Measurements from ENCODE around the gene NOTCH1.
A peak's percentile ranks its signal among the peaks of the same experiment; 100 is the strongest.
"Not testable (repeated sequence)": the region's sequence is repeated elsewhere in the genome, so short reads cannot be mapped to it uniquely, and the experiment has no call there.

The NOTCH1 gene

GRCh38 chr9:136545965-136546696 is at the start of gene NOTCH1:
TSS of gene NOTCH1 (minus strand) at chr9:136546048. CDS start at chr9:136545786, 262 bp downstream.
- DNase-seq (ENCODE audit: low read depth in 2 of 2) = peak; percentile 64 to 80

GRCh38 chr9:136594492-136594891 is 48.6 kb upstream of the NOTCH1 start:
- DNase-seq (ENCODE audit: low read depth in 2 of 2) = no peak

GRCh38 chr9:136593581-136593980 is 47.7 kb upstream of the NOTCH1 start:
- no peak for DNase-seq (ENCODE audit: low read depth in 2 of 2)

GRCh38 chr9:136592666-136593065 is 46.8 kb upstream of the NOTCH1 start:
- DNase-seq (ENCODE audit: low read depth in 2 of 2) = no peak

- DNase-seq (ENCODE audit: low read depth in 2 of 2) = no peak
Observed at GRCh38 chr9:136590821-136591752, 45.2 kb upstream of the NOTCH1 start.

- no peak for DNase-seq (ENCODE audit: low read depth in 2 of 2)
Observed at GRCh38 chr9:136589766-136590763, 44.2 kb upstream of the NOTCH1 start.

- no peak for DNase-seq (ENCODE audit: low read depth in 2 of 2)
Observed at GRCh38 chr9:136588663-136589464, 43.0 kb upstream of the NOTCH1 start.

GRCh38 chr9:136587944-136588662 is 42.3 kb upstream of the NOTCH1 start:
- no peak for DNase-seq (ENCODE audit: low read depth in 2 of 2)

GRCh38 chr9:136587145-136587943 is 41.5 kb upstream of the NOTCH1 start:
- no peak for DNase-seq (ENCODE audit: low read depth in 2 of 2)

- no peak for DNase-seq (ENCODE audit: low read depth in 2 of 2)
Observed at GRCh38 chr9:136586391-136586953, 40.6 kb upstream of the NOTCH1 start.

GRCh38 chr9:136585531-136586120 is 39.8 kb upstream of the NOTCH1 start:
- DNase-seq (ENCODE audit: low read depth in 2 of 2) = no peak

- DNase-seq (ENCODE audit: low read depth in 2 of 2) = no peak
Observed at GRCh38 chr9:136584934-136585333, 39.1 kb upstream of the NOTCH1 start.

GRCh38 chr9:136584401-136584932 is 38.6 kb upstream of the NOTCH1 start:
- DNase-seq (ENCODE audit: low read depth in 2 of 2) = no peak

GRCh38 chr9:136582977-136583735 is 37.3 kb upstream of the NOTCH1 start:
- no peak for DNase-seq (ENCODE audit: low read depth in 2 of 2)

GRCh38 chr9:136581614-136582447 is 36.0 kb upstream of the NOTCH1 start:
- no peak for DNase-seq (ENCODE audit: low read depth in 2 of 2)

- DNase-seq (ENCODE audit: low read depth in 2 of 2) = not testable (repeated sequence)
Observed at GRCh38 chr9:136579650-136580219, 33.9 kb upstream of the NOTCH1 start.

Data from stimulated activated CD8-positive, alpha-beta memory T cell treated with anti-CD3 and anti-CD28 coated beads, Interleukin-2, amount 100 ng/mL, for 1 hour (primary cell).